H9 (cell line): ENCODE results near the gene ZBTB6. TPM values are rescaled to one million over a fixed set of nuclear protein-coding genes. Genes with fewer than 3 reads are reported as not detected.

Source experiments
- DNase-seq: peaks from one replicate; pipeline ENCODE4 v3.0.0-alpha.2; 2017
- H2AFZ ChIP-seq: one replicate; pipeline ENCODE4 v1.6.1; 2013; ENCODE audit warnings: mild to moderate bottlenecking, low read length, control low read depth, moderate library complexity
- H2AK5ac ChIP-seq: 2 replicates; pipeline ENCODE4 v1.6.1; 2013; ENCODE audit warnings: low read length, control low read depth, mixed read lengths; ENCODE audit not compliant: insufficient read length
- H2BK120ac ChIP-seq: one replicate; pipeline ENCODE4 v1.6.1; 2013; ENCODE audit warnings: low read depth, mild to moderate bottlenecking, low read length, control low read depth, inconsistent platforms; ENCODE audit not compliant: poor library complexity, severe bottlenecking
- H2BK12ac ChIP-seq: 2 replicates; pipeline ENCODE4 v1.6.1; 2013; ENCODE audit warnings: low read length, control low read depth, mixed read lengths, low read depth; ENCODE audit not compliant: insufficient read length
- H2BK15ac ChIP-seq: 2 replicates; pipeline ENCODE4 v1.6.1; 2013; ENCODE audit warnings: low read depth, low read length, control low read depth
- H2BK20ac ChIP-seq: one replicate; pipeline ENCODE4 v1.6.1; 2013; ENCODE audit warnings: low read depth, mild to moderate bottlenecking, low read length, control low read depth, inconsistent platforms; ENCODE audit not compliant: poor library complexity, severe bottlenecking
- H2BK5ac ChIP-seq: 2 replicates; pipeline ENCODE4 v1.6.1; 2013; ENCODE audit warnings: low read length, control low read depth, mixed read lengths; ENCODE audit not compliant: insufficient read length
- H3K14ac ChIP-seq: 2 replicates; pipeline ENCODE4 v1.6.1; 2013; ENCODE audit warnings: low read length, control low read depth; ENCODE audit not compliant: insufficient read depth
- H3K18ac ChIP-seq: 2 replicates; pipeline ENCODE4 v1.6.1; 2013; ENCODE audit warnings: low read depth, mild to moderate bottlenecking, mixed read lengths, low read length, control low read depth; ENCODE audit not compliant: insufficient read length
- H3K23ac ChIP-seq: 2 replicates; pipeline ENCODE4 v1.6.1; 2013; ENCODE audit warnings: low read length, control low read depth, mixed read lengths, low read depth; ENCODE audit not compliant: insufficient read length
- H3K23me2 ChIP-seq: 2 replicates; pipeline ENCODE4 v1.6.1; 2013; ENCODE audit warnings: low read depth, mild to moderate bottlenecking, mixed read lengths, low read length, control low read depth; ENCODE audit not compliant: insufficient read length, poor library complexity, severe bottlenecking
- H3K27ac ChIP-seq: 2 replicates; pipeline ENCODE4 v1.5.1; 2013; ENCODE audit warnings: low read length, control low read depth, mixed read lengths, low read depth; ENCODE audit not compliant: insufficient read length
- H3K27me3 ChIP-seq: 2 replicates; pipeline ENCODE4 v1.6.1; 2013; ENCODE audit warnings: low read length, control low read depth, inconsistent platforms; ENCODE audit not compliant: insufficient read depth
- H3K4ac ChIP-seq: 2 replicates; pipeline ENCODE4 v1.6.1; 2013; ENCODE audit warnings: low read depth, mild to moderate bottlenecking, control low read depth, inconsistent platforms, low read length, moderate library complexity
- H3K4me1 ChIP-seq: 2 replicates; pipeline ENCODE4 v1.6.1; 2013; ENCODE audit warnings: low read length, control low read depth, inconsistent platforms; ENCODE audit not compliant: insufficient read depth
- H3K4me2 ChIP-seq: 2 replicates; pipeline ENCODE4 v1.6.1; 2013; ENCODE audit warnings: low read length, control low read depth, mixed read lengths; ENCODE audit not compliant: insufficient read length, insufficient read depth
- H3K56ac ChIP-seq: 2 replicates; pipeline ENCODE4 v1.6.1; 2013; ENCODE audit warnings: low read depth, mild to moderate bottlenecking, mixed read lengths, low read length, control low read depth; ENCODE audit not compliant: insufficient read length
- H3K79me1 ChIP-seq: 2 replicates; pipeline ENCODE4 v1.6.1; 2013; ENCODE audit warnings: low read depth, mild to moderate bottlenecking, moderate library complexity, low read length, control low read depth, inconsistent platforms; ENCODE audit not compliant: insufficient read depth, poor library complexity, severe bottlenecking
- H3K79me2 ChIP-seq: 2 replicates; pipeline ENCODE4 v1.6.1; 2013; ENCODE audit warnings: low read length, control low read depth, inconsistent platforms; ENCODE audit not compliant: insufficient read depth
- H3K9ac ChIP-seq: 2 replicates; pipeline ENCODE4 v1.6.1; 2013; ENCODE audit warnings: low read length, control low read depth, mixed read lengths; ENCODE audit not compliant: insufficient read length; ENCODE audit errors: extremely low read depth
- H3K9me3 ChIP-seq: one replicate; pipeline ENCODE4 v1.6.1; 2013; ENCODE audit warnings: low read depth, low read length, inconsistent platforms; ENCODE audit not compliant: control insufficient read depth
- H3T11ph ChIP-seq: one replicate; pipeline ENCODE4 v1.6.1; 2013; ENCODE audit warnings: mild to moderate bottlenecking, low read length, control low read depth, inconsistent platforms
- H4K20me1 ChIP-seq: one replicate; pipeline ENCODE4 v1.6.1; 2013; ENCODE audit not compliant: control insufficient read depth, insufficient read length, insufficient read depth
- H4K5ac ChIP-seq: 2 replicates; pipeline ENCODE4 v1.6.1; 2013; ENCODE audit warnings: low read depth, mild to moderate bottlenecking, mixed read lengths, low read length, control low read depth; ENCODE audit not compliant: insufficient read length
- H4K8ac ChIP-seq: replicated peaks from 2 replicates; pipeline ENCODE4 v1.6.1; 2013; ENCODE audit warnings: low read length, control low read depth, mixed read lengths, low read depth; ENCODE audit not compliant: insufficient read length
- H4K91ac ChIP-seq: 2 replicates; pipeline ENCODE4 v1.6.1; 2013; ENCODE audit warnings: low read depth, mild to moderate bottlenecking, moderate library complexity, mixed read lengths, low read length, control low read depth; ENCODE audit not compliant: insufficient read length
- H3K27ac Mint-ChIP-seq, 3 experiments: 2 replicates in 2 of 3; 3 replicates in 1 of 3; pipeline ENCODE4 v1.8.0; 2020 to 2021; ENCODE audit warnings: mixed read lengths in 3 of 3, mild to moderate bottlenecking in 1 of 3, moderate library complexity in 1 of 3
- H3K27me3 Mint-ChIP-seq: 2 replicates; pipeline ENCODE4 v1.8.0; 2021; ENCODE audit warnings: low read depth, mild to moderate bottlenecking, moderate library complexity, mixed read lengths
- H3K36me3 Mint-ChIP-seq, 3 experiments: 2 replicates in 2 of 3; 3 replicates in 1 of 3; pipeline ENCODE4 v1.8.0; 2020 to 2021; ENCODE audit warnings: low read depth in 3 of 3, mixed read lengths in 3 of 3; ENCODE audit not compliant: insufficient read depth in 1 of 3
- H3K4me1 Mint-ChIP-seq, 2 experiments: 2 replicates each; pipeline ENCODE4 v1.8.0; 2020; ENCODE audit warnings: mixed read lengths in 2 of 2
- H3K4me3 Mint-ChIP-seq, 2 experiments: 2 replicates in 1 of 2; 3 replicates in 1 of 2; pipeline ENCODE4 v1.8.0; 2020 to 2021; ENCODE audit warnings: mild to moderate bottlenecking in 2 of 2, mixed read lengths in 2 of 2, moderate library complexity in 1 of 2
- H3K9me3 Mint-ChIP-seq, 2 experiments: 2 replicates in 1 of 2; 3 replicates in 1 of 2; pipeline ENCODE4 v1.8.0; 2020; ENCODE audit warnings: mild to moderate bottlenecking in 2 of 2, mixed read lengths in 2 of 2, moderate library complexity in 1 of 2
- CTCF ChIP-seq: fragments of 200-600 bp; sonication (generic); conservative IDR thresholded peaks from 3 replicates; pipeline ENCODE4 v1.8.0; 2021; ENCODE audit warnings: antibody characterized with exemption, mild to moderate bottlenecking
- total RNA-seq: library from RNA; stranded (reverse); gene quantifications from 2 replicates; pipeline ENCODE4 v1.2.1, GENCODE V29; 2021

ZBTB6 gene
- total RNA-seq, 1 experiment from 2014 or later = 10.2 TPM

- H3K79me1 ChIP-seq = peaks cover 9% of the 10 kb centered on the region
- no peak overlapping the region for H2AFZ ChIP-seq
- H3K23ac ChIP-seq = no peak overlapping the region
- no peak overlapping the region for H3K4me2 ChIP-seq
- H3K14ac ChIP-seq = no peak overlapping the region
- H3K36me3 Mint-ChIP-seq = peaks cover 8 to 21% (median 16%) of the 10 kb centered on the region in 3 experiments; a peak in 6 of 7 replicates
- no peaks in the 10 kb centered on the region for H3K9me3 Mint-ChIP-seq
- H3K4me3 Mint-ChIP-seq = no peak overlapping the region
- no peak overlapping the region for H2BK20ac ChIP-seq
- DNase-seq = no peak
- H3K4me1 ChIP-seq = no peaks in the 10 kb centered on the region
- no peak overlapping the region for H2BK5ac ChIP-seq
- no peak overlapping the region for H4K91ac ChIP-seq
- TF ChIP-seq CTCF = no peak
- no peaks in the 10 kb centered on the region for H3K23me2 ChIP-seq
- H3K27ac Mint-ChIP-seq = no peak overlapping the region
- H2AK5ac ChIP-seq = no peak overlapping the region
- H3K18ac ChIP-seq = no peak overlapping the region
- no peak overlapping the region for H2BK12ac ChIP-seq
- no peak overlapping the region for H4K5ac ChIP-seq
- no peaks in the 10 kb centered on the region for H4K20me1 ChIP-seq
- no peak overlapping the region for H2BK15ac ChIP-seq
- H3K27me3 Mint-ChIP-seq = no peaks in the 10 kb centered on the region
- H3K4ac ChIP-seq = no peak overlapping the region
- no peak overlapping the region for H3K56ac ChIP-seq
- no peak overlapping the region for H3T11ph ChIP-seq
- H2BK120ac ChIP-seq = no peak overlapping the region
- H4K8ac ChIP-seq = no peak overlapping the region
- no peak overlapping the region for H3K27ac ChIP-seq
- H3K9ac ChIP-seq = no peak overlapping the region
- H3K4me1 Mint-ChIP-seq = peaks cover 7% of the 10 kb centered on the region in 2 experiments
- H3K79me2 ChIP-seq = peaks cover 13% of the 10 kb centered on the region; the same call in 1 of the 2 replicates
- no peaks in the 10 kb centered on the region for H3K9me3 ChIP-seq
- no peaks in the 10 kb centered on the region for H3K27me3 ChIP-seq
Measured at GRCh38 chr9:122955961-122956360, 42.8 kb upstream of the ZBTB6 start.
